SK-N-SH treated with all-trans-retinoic acid at 6 μM for 48 hours (cell line): ENCODE data around the gene ADGRE3.

ENCODE experiments used
- ATAC-seq: fragments of 200-7000 bp; cut with Tn5 transposase; 3 replicates; pipeline ENCODE4 v1.9.1; 2020; ENCODE audit warnings: mild to moderate bottlenecking, moderate library complexity
- ARNTL ChIP-seq: fragments of 450-650 bp; formaldehyde crosslinking; IDR thresholded peaks from 2 replicates; pipeline ENCODE4 v1.5.0; 2020; ENCODE audit warnings: low read depth, mild to moderate bottlenecking, moderate library complexity, borderline replicate concordance
- BACH2 ChIP-seq: fragments of 250-450 bp; sonication (Bioruptor Pico); IDR thresholded peaks from 2 replicates; pipeline ENCODE4 v1.9.0; 2021; ENCODE audit warnings: mild to moderate bottlenecking, borderline replicate concordance
- CREB5 ChIP-seq: fragments of 250-450 bp; sonication (Bioruptor Pico); IDR thresholded peaks from 2 replicates; pipeline ENCODE4 v1.5.1; 2020; ENCODE audit warnings: low read depth, mild to moderate bottlenecking, moderate library complexity
- CSDC2 ChIP-seq: fragments of 250-450 bp; sonication (Bioruptor Pico); IDR thresholded peaks from 2 replicates; pipeline ENCODE4 v1.5.0; 2020; ENCODE audit warnings: mild to moderate bottlenecking, moderate library complexity
- CSRNP3 ChIP-seq: fragments of 250-450 bp; sonication (Bioruptor Pico); IDR thresholded peaks from 2 replicates; pipeline ENCODE4 v1.5.1; 2021; ENCODE audit warnings: mild to moderate bottlenecking, moderate library complexity
- ESRRG ChIP-seq: fragments of 250-450 bp; sonication (Bioruptor Pico); IDR thresholded peaks from 2 replicates; pipeline ENCODE4 v1.6.1; 2021; ENCODE audit warnings: mild to moderate bottlenecking
- GLIS3 ChIP-seq: fragments of 250-450 bp; sonication (Bioruptor Pico); IDR thresholded peaks from 2 replicates; pipeline ENCODE4 v1.5.0; 2020; ENCODE audit warnings: mild to moderate bottlenecking, moderate library complexity
- ISL1 ChIP-seq: fragments of 250-450 bp; sonication (Bioruptor Pico); IDR thresholded peaks from 2 replicates; pipeline ENCODE4 v2.1.2; 2022; ENCODE audit warnings: mild to moderate bottlenecking, moderate library complexity
- OSR1 ChIP-seq: fragments of 250-450 bp; sonication (Bioruptor Pico); IDR thresholded peaks from 2 replicates; pipeline ENCODE4 v1.8.0; 2022; ENCODE audit warnings: moderate library complexity, mild to moderate bottlenecking, inconsistent platforms
- PATZ1 ChIP-seq: fragments of 250-450 bp; sonication (Bioruptor Pico); IDR thresholded peaks from 2 replicates; pipeline ENCODE4 v1.8.0; 2020; ENCODE audit warnings: mild to moderate bottlenecking, moderate library complexity, borderline replicate concordance
- POU6F1 ChIP-seq: fragments of 250-450 bp; sonication (Bioruptor Pico); IDR thresholded peaks from 2 replicates; pipeline ENCODE4 v1.8.0; 2021; ENCODE audit warnings: low read depth, mild to moderate bottlenecking, moderate library complexity, borderline replicate concordance
- RARB ChIP-seq: fragments of 250-450 bp; sonication (Bioruptor Pico); IDR thresholded peaks from 2 replicates; pipeline ENCODE4 v1.8.0; 2021; ENCODE audit warnings: mild to moderate bottlenecking, moderate library complexity
- SNAI2 ChIP-seq: fragments of 250-450 bp; sonication (Bioruptor Pico); IDR thresholded peaks from 2 replicates; pipeline ENCODE4 v1.5.0; 2020; ENCODE audit warnings: mild to moderate bottlenecking, moderate library complexity
- TCF4 ChIP-seq: fragments of 250-450 bp; sonication (Bioruptor Pico); IDR thresholded peaks from 2 replicates; pipeline ENCODE4 v1.8.0; 2021; ENCODE audit warnings: mild to moderate bottlenecking, moderate library complexity, borderline replicate concordance
- TOX ChIP-seq: fragments of 250-450 bp; sonication (Bioruptor Pico); IDR thresholded peaks from 2 replicates; pipeline ENCODE4 v1.8.0; 2021; ENCODE audit warnings: mild to moderate bottlenecking, moderate library complexity, borderline replicate concordance
- TSHZ2 ChIP-seq: fragments of 250-450 bp; sonication (Bioruptor Pico); IDR thresholded peaks from 2 replicates; pipeline ENCODE4 v1.5.0; 2020; ENCODE audit warnings: mild to moderate bottlenecking, moderate library complexity
- ZC3H10 ChIP-seq: fragments of 250-450 bp; sonication (Bioruptor Pico); IDR thresholded peaks from 2 replicates; pipeline ENCODE4 v1.5.1; 2021; ENCODE audit warnings: mild to moderate bottlenecking, moderate library complexity
- ZFP30 ChIP-seq: fragments of 450-650 bp; formaldehyde crosslinking; IDR thresholded peaks from 2 replicates; pipeline ENCODE4 v1.5.0; 2022; ENCODE audit warnings: mild to moderate bottlenecking, moderate library complexity
- ZNF565 ChIP-seq: fragments of 450-650 bp; formaldehyde crosslinking; conservative IDR thresholded peaks from 2 replicates; pipeline ENCODE4 v1.5.0; 2020; ENCODE audit warnings: low read depth, mild to moderate bottlenecking, moderate library complexity
- ZNF70 ChIP-seq: fragments of 450-650 bp; formaldehyde crosslinking; IDR thresholded peaks from 2 replicates; pipeline ENCODE4 v1.5.0; 2020; ENCODE audit warnings: mild to moderate bottlenecking, moderate library complexity
- ZNF8 ChIP-seq: fragments of 450-650 bp; formaldehyde crosslinking; IDR thresholded peaks from 2 replicates; pipeline ENCODE4 v1.5.0; 2020; ENCODE audit warnings: mild to moderate bottlenecking, moderate library complexity

Gene ADGRE3

GRCh38 chr19:14674764-14675163 lies at the start of gene ADGRE3:
ADGRE3 (minus strand) TSS chr19:14674844; CDS start chr19:14674770, 74 bp downstream.
- no peak for TF ChIP-seq ZC3H10 (CRISPR knock-in tag)
- no peak for TF ChIP-seq POU6F1 (CRISPR knock-in tag)
- TF ChIP-seq ESRRG (CRISPR knock-in tag) = no peak
- no peak for TF ChIP-seq SNAI2 (CRISPR knock-in tag)
- no peak for TF ChIP-seq BACH2
- no peak for TF ChIP-seq ZNF70
- no peak for TF ChIP-seq TOX (CRISPR knock-in tag)
- TF ChIP-seq RARB = no peak
- TF ChIP-seq OSR1 = no peak
- no peak for TF ChIP-seq ZNF565 (CRISPR knock-in tag)
- no peak for TF ChIP-seq GLIS3
- no peak for TF ChIP-seq ISL1 (CRISPR knock-in tag)
- TF ChIP-seq TCF4 (CRISPR knock-in tag) = no peak
- TF ChIP-seq ZNF8 (CRISPR knock-in tag) = no peak
- TF ChIP-seq TSHZ2 (CRISPR knock-in tag) = no peak
- no peak for TF ChIP-seq CREB5 (CRISPR knock-in tag)
- TF ChIP-seq PATZ1 = no peak
- TF ChIP-seq ZFP30 (CRISPR knock-in tag) = no peak
- TF ChIP-seq ARNTL = no peak
- ATAC-seq = no peak

GRCh38 chr19:14722127-14722526 lies 47.5 kb upstream of the ADGRE3 start:
- ATAC-seq = no peak
- no peak for TF ChIP-seq OSR1
- no peak for TF ChIP-seq TSHZ2 (CRISPR knock-in tag)
- no peak for TF ChIP-seq BACH2
- TF ChIP-seq TOX (CRISPR knock-in tag) = no peak
- TF ChIP-seq ZNF565 (CRISPR knock-in tag) = no peak
- no peak for TF ChIP-seq CSDC2
- no peak for TF ChIP-seq CSRNP3 (CRISPR knock-in tag)
- no peak for TF ChIP-seq ZNF8 (CRISPR knock-in tag)
- no peak for TF ChIP-seq POU6F1 (CRISPR knock-in tag)
- no peak for TF ChIP-seq ZFP30 (CRISPR knock-in tag)
- no peak for TF ChIP-seq PATZ1
- TF ChIP-seq ZC3H10 (CRISPR knock-in tag) = no peak
